ENCODE measurements around the gene FOXN1. TPM values are rescaled to one million over a fixed set of nuclear protein-coding genes. Genes with fewer than 3 reads are reported as not detected.
A peak's percentile ranks its signal among the peaks of the same experiment; 100 is the strongest.

Gene FOXN1
- total and polyA plus RNA-seq, 2 of the 13 experiments (the other 11 are each of a cell fraction or from before 2014, with no cell fraction given), result 0.01 TPM; not detected in 1

- TF ChIP-seq ZNF407 (CRISPR knock-in tag; IDR thresholded peaks at IDR 0.05; ENCODE audit: not compliant biosample characterization) (peak; percentile 64), NFIB (CRISPR knock-in tag; IDR thresholded peaks at IDR 0.05; ENCODE audit: borderline replicate concordance) (no peak), ZNF280B (CRISPR knock-in tag; IDR thresholded peaks at IDR 0.05; ENCODE audit: borderline replicate concordance) (peak; percentile 19; the same call in 1 of the 2 replicates), ZXDC (CRISPR knock-in tag; IDR thresholded peaks at IDR 0.05) (no peak), SSRP1 (CRISPR knock-in tag; IDR thresholded peaks at IDR 0.05) (no peak), FOXP1 (IDR thresholded peaks at IDR 0.05) (no peak), FOXP1 (CRISPR knock-in tag; IDR thresholded peaks at IDR 0.05) (peak; percentile 7; the same call in 1 of the 2 replicates), TERF1 (CRISPR knock-in tag; IDR thresholded peaks at IDR 0.05) (no peak), SP1 (IDR thresholded peaks at IDR 0.05) (no peak), SP1 (CRISPR knock-in tag; IDR thresholded peaks at IDR 0.05) (peak; percentile 98), ZNF788 (CRISPR knock-in tag; IDR thresholded peaks at IDR 0.05; ENCODE audit: borderline replicate concordance) (peak; percentile 83; the same call in 1 of the 2 replicates)
Measured at GRCh38 chr17:28576758-28577465, 70.8 kb downstream of the FOXN1 start, which contains the start of gene ALDOC (continued).

All from HepG2 (cell line).